COLO829 (cell line): ENCODE data around the gene KCTD12.
"Not testable (repeated sequence)": the region's sequence is repeated elsewhere in the genome, so short reads cannot be mapped to it uniquely, and the experiment has no call there.

ENCODE experiments used
- DNase-seq: peaks from one replicate; pipeline ENCODE4 v3.0.0; 2012; ENCODE audit warnings: low spot score

Gene KCTD12

DNA sequence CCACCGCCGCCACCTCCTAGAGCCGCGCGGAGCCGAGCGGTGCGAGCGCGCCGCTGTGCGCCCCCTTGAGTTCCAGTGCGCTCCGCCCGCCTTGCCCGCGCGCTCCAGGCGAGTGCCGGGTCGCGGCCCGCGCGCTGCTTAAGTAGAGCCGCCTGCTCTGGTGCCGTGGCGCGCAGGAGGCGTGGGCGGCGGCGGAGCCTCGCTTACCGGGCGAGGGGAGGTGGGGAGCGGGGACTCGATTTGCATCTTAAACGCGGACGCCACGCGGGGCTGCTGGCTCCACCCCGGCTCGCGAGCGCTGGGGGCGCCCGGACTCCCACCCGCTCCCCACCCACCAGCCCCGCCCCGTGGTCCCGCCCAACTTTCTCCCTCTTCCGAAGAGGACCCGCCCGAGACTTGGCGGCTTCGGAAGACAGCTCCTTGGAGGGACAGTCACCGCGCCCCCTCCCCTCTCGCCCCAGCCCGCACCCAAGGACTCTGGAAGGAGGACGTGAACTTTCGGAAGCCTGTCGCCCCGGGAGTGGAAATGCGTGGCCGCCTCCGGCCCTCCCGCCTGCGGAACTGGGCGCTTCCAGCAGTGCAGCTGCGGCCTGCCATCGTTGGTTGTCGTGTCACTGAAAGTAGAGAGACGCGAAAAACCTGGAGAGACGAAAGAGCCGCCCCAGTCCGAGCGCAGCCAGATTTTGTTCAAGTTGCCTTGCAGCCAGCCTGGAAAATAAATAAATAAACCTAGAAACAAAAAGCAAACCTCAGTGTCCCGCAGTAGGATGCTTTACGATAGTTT is at the start of gene KCTD12:
TSS of gene KCTD12 (minus strand) at position 114 of the 784 bp plus-strand sequence. CDS start 257 bp downstream, outside the sequence.
- peak; percentile 4 for DNase-seq

GRCh38 chr13:76934671-76935070 is 48.5 kb upstream of the KCTD12 start:
- no peak for DNase-seq

DNA sequence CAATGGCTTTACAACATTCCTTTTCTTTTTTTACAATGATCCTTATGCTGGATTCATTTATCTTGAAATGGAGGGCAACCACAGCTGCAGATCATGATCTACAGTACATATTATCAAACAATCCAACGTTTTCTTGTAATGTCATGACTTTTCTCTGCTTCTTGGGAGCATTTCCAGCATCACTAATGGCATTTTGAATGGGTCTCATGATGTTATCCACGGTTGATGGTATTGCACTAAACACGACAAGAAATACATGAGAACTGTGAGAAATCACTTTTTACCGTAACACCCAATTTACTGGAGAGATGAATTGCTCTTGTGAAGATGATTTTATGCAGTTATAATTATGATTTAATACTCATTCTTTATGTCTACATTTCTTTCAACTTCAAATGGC is 45.9 kb upstream of the KCTD12 start:
- no peak for DNase-seq

DNA sequence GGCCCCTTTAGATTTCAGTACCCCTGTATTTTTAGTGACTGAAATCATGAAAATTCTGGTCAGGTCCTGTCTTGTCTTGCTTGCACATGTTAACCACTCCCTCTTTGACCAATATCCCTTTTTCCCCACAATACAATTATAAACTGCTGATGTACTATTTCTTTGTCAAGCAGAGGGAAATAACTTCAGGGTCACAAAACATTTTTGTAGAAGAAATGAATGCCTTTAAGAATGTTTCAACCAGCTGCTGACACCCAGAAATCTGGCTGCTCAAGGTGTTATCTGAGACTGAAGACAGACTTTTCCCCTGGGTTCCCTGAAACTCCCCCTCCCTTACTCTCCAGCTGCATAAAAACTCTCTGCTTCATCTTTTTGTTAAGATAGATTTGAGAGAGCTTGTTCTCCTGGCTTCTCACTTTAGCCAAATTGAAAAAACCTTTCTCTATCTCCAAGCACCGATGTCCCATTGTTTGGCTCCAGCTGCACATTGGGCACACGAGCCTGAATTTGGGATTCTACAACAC is 43.7 kb upstream of the KCTD12 start:
- DNase-seq = no peak

- DNase-seq = no peak
Measured at GRCh38 chr13:76929320-76929719, 43.1 kb upstream of the KCTD12 start.

- no peak for DNase-seq
Measured at GRCh38 chr13:76928456-76928855, 42.3 kb upstream of the KCTD12 start.

GRCh38 chr13:76927955-76928354 is 41.8 kb upstream of the KCTD12 start:
- no peak for DNase-seq

- DNase-seq = no peak
Measured at GRCh38 chr13:76925115-76925514, 38.9 kb upstream of the KCTD12 start.

DNA sequence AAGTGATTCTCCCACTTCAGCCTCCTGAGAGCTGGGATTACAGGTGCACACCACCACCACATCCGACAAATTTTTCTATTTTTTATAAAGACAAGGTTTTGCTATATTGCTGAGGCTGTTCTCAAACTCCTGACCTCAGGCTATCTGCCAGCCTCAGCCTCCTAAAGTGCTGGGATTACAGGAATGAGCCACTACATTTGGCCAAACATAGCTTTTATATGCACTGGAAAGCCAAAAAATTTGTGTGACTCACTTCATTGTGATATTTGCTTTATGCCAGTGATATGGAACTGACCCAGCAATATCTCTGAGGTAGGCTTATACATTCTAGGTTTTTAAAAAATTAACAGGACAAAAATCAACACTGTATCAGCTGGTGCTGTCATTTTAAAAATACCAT is 35.3 kb upstream of the KCTD12 start:
- DNase-seq = no peak

- DNase-seq = not testable (repeated sequence)
Measured at GRCh38 chr13:76917755-76918481, 31.7 kb upstream of the KCTD12 start.

DNA sequence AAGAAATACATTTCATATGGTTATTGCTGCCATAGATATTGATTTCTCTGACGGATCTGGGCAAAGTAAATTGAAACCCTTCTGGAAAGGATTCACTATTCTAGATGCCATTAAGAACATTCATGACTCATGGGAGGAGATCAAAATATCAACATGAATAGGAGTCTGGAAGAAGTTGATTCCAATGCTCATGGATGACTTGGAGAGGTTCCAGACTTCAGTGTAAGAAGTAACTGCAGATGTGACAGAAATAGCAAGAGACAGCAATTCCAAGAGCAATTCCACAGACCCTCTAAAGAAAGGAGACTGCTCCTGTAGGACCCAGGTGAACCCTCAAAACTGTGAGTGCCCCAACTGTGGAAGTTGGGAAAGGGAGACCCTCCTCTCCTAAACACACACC is 30.9 kb upstream of the KCTD12 start:
- no peak for DNase-seq

DNA sequence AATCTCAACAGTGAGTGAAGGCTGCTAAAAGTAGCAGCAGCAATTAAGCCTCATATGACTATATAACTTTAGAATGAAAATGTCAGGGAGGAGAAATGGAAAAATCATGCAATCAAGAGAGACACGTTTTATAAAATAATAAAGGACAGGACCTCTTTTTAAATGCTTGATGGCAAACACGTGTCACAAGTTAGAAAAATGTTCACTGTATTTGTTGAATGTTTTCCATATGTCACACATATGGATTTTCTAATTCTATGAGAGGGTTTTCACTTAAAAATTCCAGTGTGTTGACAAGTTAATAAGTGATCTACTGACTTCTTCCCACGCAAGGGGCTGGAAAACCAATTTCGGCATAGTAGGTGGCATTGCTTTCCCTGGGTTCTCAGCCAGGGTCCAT is 27.7 kb upstream of the KCTD12 start:
- DNase-seq = no peak

- no peak for DNase-seq
Measured at GRCh38 chr13:76912476-76912875, 26.3 kb upstream of the KCTD12 start.

DNA sequence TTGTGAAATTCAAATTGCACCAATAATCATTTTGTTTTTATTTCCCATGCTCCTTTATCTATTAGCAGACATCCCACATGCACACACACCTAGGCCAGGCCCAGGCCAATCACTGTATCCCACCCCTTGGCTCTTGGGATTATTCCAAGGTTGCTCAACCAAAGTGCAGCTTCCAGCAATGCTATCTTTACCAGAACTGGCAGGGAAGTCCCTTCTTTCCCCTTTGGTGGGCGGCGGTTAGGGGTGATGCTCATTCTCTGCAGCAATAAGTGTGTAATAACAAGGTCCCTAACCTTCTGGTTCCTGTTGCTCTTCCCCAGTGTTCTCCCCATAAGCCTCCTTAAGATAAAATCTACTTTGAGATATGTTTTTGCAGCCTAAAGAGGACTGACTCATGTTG is 18.3 kb upstream of the KCTD12 start:
- no peak for DNase-seq

- peak; percentile 53 for DNase-seq
Measured at GRCh38 chr13:76903544-76904162, 17.4 kb upstream of the KCTD12 start.

DNA sequence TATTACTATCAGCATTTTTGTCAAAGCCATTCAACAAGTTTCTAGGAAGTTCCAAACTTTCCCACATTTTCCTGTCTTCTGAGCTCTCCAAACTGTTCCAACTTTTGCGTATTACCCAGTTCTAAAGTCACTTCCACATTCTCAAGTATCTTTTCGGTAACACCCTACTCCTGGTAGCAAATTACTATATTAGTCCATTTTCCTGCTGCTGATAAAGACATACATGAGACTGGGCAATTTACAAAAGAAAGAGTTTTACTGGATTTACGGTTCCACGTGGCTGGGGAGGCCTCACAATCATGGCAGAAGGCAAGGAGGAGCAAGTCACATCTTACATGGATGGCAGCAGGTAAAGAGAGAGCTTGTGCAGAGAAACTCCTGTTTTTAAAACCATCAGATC is 12.9 kb upstream of the KCTD12 start:
- not testable (repeated sequence) for DNase-seq

DNA sequence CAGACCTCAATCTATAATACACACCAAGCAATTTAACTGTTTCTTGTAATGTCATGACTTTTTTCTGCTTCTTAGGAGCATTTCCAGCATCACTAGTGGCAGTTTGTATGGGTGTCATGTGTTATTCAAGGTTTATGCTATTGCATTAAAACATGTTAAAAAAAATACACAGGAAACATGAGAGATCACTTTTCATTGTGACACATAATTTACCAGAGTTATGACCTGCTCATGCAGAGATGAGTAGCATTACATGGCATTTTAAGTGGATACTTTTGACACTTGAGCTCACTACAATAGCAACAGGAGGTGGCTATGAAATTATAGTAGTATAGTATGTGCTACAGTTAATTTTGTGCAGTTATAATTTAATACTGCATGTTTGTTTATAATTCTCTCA is 11.0 kb upstream of the KCTD12 start:
- DNase-seq = not testable (repeated sequence)

- DNase-seq = no peak
Measured at GRCh38 chr13:76894401-76895110, 8.4 kb upstream of the KCTD12 start.

GRCh38 chr13:76892488-76892887 is 6.3 kb upstream of the KCTD12 start:
- no peak for DNase-seq

DNA sequence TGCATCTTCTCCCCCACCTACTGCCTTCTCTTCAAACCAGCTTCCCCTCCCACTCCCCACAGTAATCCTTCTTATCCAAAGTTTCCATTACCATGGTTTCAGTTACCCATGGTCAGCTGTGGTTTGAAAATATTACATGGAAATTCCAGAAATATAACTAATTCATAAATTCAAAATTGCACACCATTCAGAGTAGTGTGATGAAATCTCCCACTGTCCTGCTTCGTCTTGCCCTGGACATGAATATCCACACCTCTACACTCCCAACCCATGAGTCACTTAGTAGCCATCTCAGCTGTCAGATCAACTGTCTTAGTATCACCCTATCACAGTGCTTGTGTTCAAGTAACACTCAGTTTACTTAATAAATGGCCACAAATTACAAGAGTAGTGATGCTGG is 3.8 kb upstream of the KCTD12 start:
- DNase-seq = no peak

- DNase-seq = no peak
Measured at GRCh38 chr13:76889254-76889653, 3.0 kb upstream of the KCTD12 start.

DNA sequence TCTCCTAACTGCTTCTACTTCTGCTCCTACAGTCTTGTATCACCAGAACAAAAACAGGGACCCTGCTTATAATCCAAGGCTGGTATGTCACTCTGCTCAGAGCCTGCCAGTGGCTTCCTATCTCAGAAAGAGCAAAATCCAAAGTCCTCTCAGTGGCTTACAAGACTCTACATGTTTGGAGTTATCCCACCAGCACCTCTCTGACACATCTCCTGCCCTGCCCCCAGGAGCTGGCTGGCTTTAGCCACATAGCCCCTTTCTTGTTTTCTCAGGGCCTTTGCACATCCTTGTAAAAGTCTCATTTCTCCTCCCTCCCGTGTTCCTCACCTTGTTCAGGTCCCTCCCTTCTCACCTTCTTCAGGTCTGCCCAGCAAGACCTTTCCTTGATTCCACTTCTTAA is 2.2 kb upstream of the KCTD12 start:
- DNase-seq = no peak
